Kidney (tissue), 14 donors: ENCODE data around the gene PRKN. TPM values are rescaled to one million over a fixed set of nuclear protein-coding genes. Genes with fewer than 3 reads are reported as not detected.

ENCODE experiments used
- DNase-seq, 5 donors: peaks; one replicate each; pipeline ENCODE4 v3.0.0-alpha.2; 2013 to 2020
- FAIRE-seq: peaks from 2 replicates; lab custom pipeline; 2012; peaks lifted over from hg19 to GRCh38; lab: Jason Lieb, UNC
- H3K27ac ChIP-seq, 2 donors: one replicate each; pipeline ENCODE4 v1.7.0; 2013; ENCODE audit warnings: low read depth in 2 of 2, low read length in 2 of 2, inconsistent platforms in 1 of 2
- H3K27me3 ChIP-seq: one replicate; pipeline ENCODE4 v1.7.1; 2013; ENCODE audit warnings: low read length, inconsistent platforms; ENCODE audit not compliant: control insufficient read depth, insufficient read depth
- H3K36me3 ChIP-seq, 3 donors: one replicate each; pipeline versions ENCODE4 v1.7.0 to v1.7.1; 2013; ENCODE audit warnings: low read length in 3 of 3, control low read depth in 1 of 3, inconsistent platforms in 1 of 3; ENCODE audit not compliant: insufficient read depth in 3 of 3, control insufficient read depth in 2 of 3
- H3K4me1 ChIP-seq, 3 donors: one replicate each; pipeline versions ENCODE4 v1.7.0 to v1.7.1; 2013; ENCODE audit warnings: low read length in 3 of 3, inconsistent platforms in 1 of 3, low read depth in 1 of 3; ENCODE audit not compliant: control insufficient read depth in 2 of 3, insufficient read depth in 2 of 3
- H3K4me3 ChIP-seq, 3 donors: one replicate each; pipeline versions ENCODE4 v1.7.0 to v1.8.1; 2013; ENCODE audit warnings: low read length in 3 of 3, control low read depth in 1 of 3, inconsistent platforms in 1 of 3
- H3K9ac ChIP-seq, 3 donors: one replicate each; pipeline versions ENCODE4 v1.7.0 to v1.7.1; 2013; ENCODE audit warnings: low read length in 3 of 3, control low read depth in 1 of 3, inconsistent platforms in 1 of 3
- H3K9me3 ChIP-seq, 3 donors: one replicate each; pipeline versions ENCODE4 v1.7.0 to v1.7.1; 2013; ENCODE audit warnings: low read length in 3 of 3, control low read depth in 1 of 3, inconsistent platforms in 1 of 3; ENCODE audit not compliant: control insufficient read depth in 2 of 3, insufficient read depth in 1 of 3
- CTCF ChIP-seq: IDR thresholded peaks from 3 replicates; pipeline ENCODE4 v1.5.1; 2012; ENCODE audit warnings: mild to moderate bottlenecking, moderate library complexity, borderline replicate concordance; ENCODE audit not compliant: insufficient read depth; ENCODE audit errors: extremely low read depth
- intact Hi-C: fragments of 100-400 bp; cut with DNase I; formaldehyde crosslinking; loops from one replicate; pipeline ENCODE4 v1.11.1; 2022
- polyA plus RNA-seq: library from polyadenylated mRNA; stranded (reverse); fragments of 350-450 nt; fragmentation: Illumina TruSeq; extraction: RNeasy Lipid Tissue Mini Kit (QIAGEN cat#74804); gene quantifications from one replicate; pipeline ENCODE4 v1.2.3, GENCODE V29; 2014; ENCODE audit warnings: low read depth, low replicate concordance; ENCODE audit not compliant: insufficient read depth
- total RNA-seq: library from RNA; stranded (reverse); fragmentation: NEBNext Ultra II Directional; extraction: Animal tissue kit (Norgen Biotek cat#: 25700); gene quantifications from one replicate; pipeline ENCODE4 v1.2.1, GENCODE V29; 2021
- donor health status: control.
- donor health status: control.
- donor health status: control.
- donor health status: control.
- donor health status: control.
- donor health status: DM: yes; HTN: yes; CAD: no.
- donor health status: Normal renal cell carcinoma (clear cell type).

The PRKN gene
- total and polyA plus RNA-seq, 2 donors from 2014 or later: 8.6 to 10.4 TPM

- no peak for FAIRE-seq
- TF ChIP-seq CTCF: no peak
- intact Hi-C loops: no loop called here
- Histone ChIP-seq H3K9ac (no peak overlapping the region), H3K4me1 (no peaks in the 10 kb centered on the region), H3K9me3 (no peaks in the 10 kb centered on the region), H3K27ac (no peak overlapping the region), H3K4me3 (no peak overlapping the region), H3K27me3 (no peaks in the 10 kb centered on the region), H3K36me3 (no peaks in the 10 kb centered on the region)
- DNase-seq: no peak
Observed at GRCh38 chr6:162605881-162606280, 121.7 kb downstream of the PRKN start.

GRCh38 chr6:162603231-162604015, 124.1 kb downstream of the PRKN start:
- no peak overlapping the region for H3K4me3 ChIP-seq
- no peaks in the 10 kb centered on the region for H3K4me1 ChIP-seq
- no peak for FAIRE-seq
- intact Hi-C loops: no loop called here
- no peak overlapping the region for H3K9ac ChIP-seq
- no peaks in the 10 kb centered on the region for H3K9me3 ChIP-seq
- TF ChIP-seq CTCF: no peak
- no peak overlapping the region for H3K27ac ChIP-seq
- DNase-seq: no peak
- H3K27me3 ChIP-seq: no peaks in the 10 kb centered on the region
- H3K36me3 ChIP-seq: no peaks in the 10 kb centered on the region

GRCh38 chr6:162602759-162603158, 124.8 kb downstream of the PRKN start:
- no peaks in the 10 kb centered on the region for H3K36me3 ChIP-seq
- no peak overlapping the region for H3K9ac ChIP-seq
- no peaks in the 10 kb centered on the region for H3K9me3 ChIP-seq
- H3K27ac ChIP-seq: no peak overlapping the region
- DNase-seq: no peak
- intact Hi-C loops: no loop called here
- no peak for FAIRE-seq
- H3K4me1 ChIP-seq: no peaks in the 10 kb centered on the region
- no peak for TF ChIP-seq CTCF
- H3K27me3 ChIP-seq: no peaks in the 10 kb centered on the region
- H3K4me3 ChIP-seq: no peak overlapping the region
